Measurements from ENCODE around the gene OVCA2.

Gene OVCA2

DNA sequence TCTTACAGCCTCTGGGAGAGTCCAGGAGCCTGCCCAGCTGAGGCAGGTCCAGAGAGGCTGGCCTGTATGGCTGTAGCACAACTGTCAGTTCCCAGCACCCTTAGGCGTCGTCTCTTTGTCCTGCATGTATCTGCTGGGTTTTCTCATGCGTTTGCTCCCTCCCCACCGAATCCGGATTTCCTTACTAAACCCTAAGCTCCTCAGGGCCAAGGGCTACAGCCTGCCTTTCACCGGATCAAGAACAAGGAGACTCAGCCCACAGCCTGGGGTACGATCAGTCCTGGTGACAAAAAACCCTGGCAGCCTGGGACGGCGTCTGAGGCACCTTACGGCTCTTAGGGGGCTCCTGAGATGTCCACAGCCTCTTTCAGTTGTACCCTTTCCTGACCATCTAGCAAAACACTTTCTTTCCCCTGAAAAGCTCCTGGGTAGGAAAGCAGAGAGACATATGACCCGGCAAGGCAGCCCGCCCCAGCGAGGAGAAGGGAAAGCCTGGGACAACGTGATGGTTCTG is 25.3 kb downstream of the OVCA2 start:
- DNase-seq = no peak

GRCh38 chr17:2067608-2068024 is 25.8 kb downstream of the OVCA2 start:
- no peak for DNase-seq

DNA sequence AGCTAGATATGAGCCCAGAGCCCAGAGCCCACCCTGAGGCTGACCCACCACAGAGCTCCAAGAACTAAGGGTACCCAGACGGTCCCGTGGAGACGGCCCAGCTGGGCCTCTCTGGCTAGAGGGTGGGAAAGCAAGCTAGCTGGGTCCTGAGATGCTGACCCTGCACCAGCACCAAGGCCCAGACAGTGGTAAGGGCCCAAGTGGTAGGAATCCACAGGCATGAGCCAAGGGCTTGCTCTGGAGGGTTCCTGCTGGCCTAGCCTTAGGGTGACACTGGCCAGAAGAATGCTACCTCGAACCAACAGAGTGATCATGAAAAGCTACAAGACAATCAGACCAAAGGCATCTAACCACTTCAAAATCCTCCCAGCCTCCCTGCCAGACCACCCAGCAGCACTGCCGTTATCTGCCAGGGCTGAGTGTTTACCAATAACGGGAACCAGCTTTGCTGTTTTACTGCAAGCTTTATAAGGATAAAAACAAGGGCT is 26.3 kb downstream of the OVCA2 start:
- DNase-seq = no peak

GRCh38 chr17:2068519-2069051 is 26.8 kb downstream of the OVCA2 start:
- no peak for DNase-seq

- DNase-seq = no peak
Observed at GRCh38 chr17:2070241-2071023, 28.6 kb downstream of the OVCA2 start.

GRCh38 chr17:2071024-2071385 is 29.2 kb downstream of the OVCA2 start:
- DNase-seq = no peak

- DNase-seq = no peak
Observed at GRCh38 chr17:2071455-2072281, 29.8 kb downstream of the OVCA2 start.

GRCh38 chr17:2074919-2075318 is 33.1 kb downstream of the OVCA2 start:
- DNase-seq = no peak

GRCh38 chr17:2075336-2076086 is 33.7 kb downstream of the OVCA2 start:
- no peak for DNase-seq

GRCh38 chr17:2076087-2076984 is 34.5 kb downstream of the OVCA2 start:
- DNase-seq = no peak

DNA sequence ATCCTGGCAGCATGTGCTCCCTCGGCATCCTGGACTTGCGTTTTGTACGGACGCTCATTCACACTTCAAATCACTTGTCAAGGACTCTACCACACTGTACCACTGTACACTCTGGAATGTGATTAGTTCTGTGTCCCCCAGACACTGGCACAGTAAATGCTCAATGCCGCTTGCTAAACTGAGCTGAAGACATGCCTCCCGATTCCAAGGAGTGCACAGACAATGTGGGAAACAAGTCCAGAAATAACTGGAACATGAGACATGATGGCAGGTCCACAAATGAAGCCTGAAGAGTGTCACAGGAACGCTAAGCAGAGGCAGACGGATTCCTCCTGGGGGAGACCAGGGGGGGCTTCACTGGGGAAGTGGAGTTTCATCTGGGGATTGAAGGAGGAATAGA is 35.2 kb downstream of the OVCA2 start:
- DNase-seq = no peak

GRCh38 chr17:2081564-2081963 is 39.7 kb downstream of the OVCA2 start:
- no peak for DNase-seq

GRCh38 chr17:2082003-2082781 is 40.4 kb downstream of the OVCA2 start:
- no peak for DNase-seq

GRCh38 chr17:2083613-2084035 is 41.8 kb downstream of the OVCA2 start:
- DNase-seq = peak; percentile 31 to 32

- DNase-seq = no peak
Observed at GRCh38 chr17:2084036-2084765, 42.4 kb downstream of the OVCA2 start.

- no peak for DNase-seq
Observed at GRCh38 chr17:2084766-2085647, 43.2 kb downstream of the OVCA2 start.

DNA sequence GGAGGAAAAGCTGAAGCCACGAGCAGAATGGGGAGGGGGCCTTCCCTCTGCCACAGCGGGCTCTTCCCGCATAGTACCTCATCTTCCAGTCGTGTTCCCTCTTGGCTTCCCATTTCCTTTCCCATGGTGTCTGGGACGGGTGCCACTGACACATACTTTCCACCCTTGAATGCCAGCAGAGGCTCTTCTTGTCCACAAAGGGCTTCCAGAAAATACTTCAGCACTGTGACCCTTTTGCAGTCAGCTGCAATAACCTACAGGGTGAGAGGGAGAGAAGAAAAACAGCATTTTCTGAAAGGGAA is 43.8 kb downstream of the OVCA2 start:
- DNase-seq = no peak

GRCh38 chr17:2086306-2086705 is 44.5 kb downstream of the OVCA2 start:
- no peak for DNase-seq

DNA sequence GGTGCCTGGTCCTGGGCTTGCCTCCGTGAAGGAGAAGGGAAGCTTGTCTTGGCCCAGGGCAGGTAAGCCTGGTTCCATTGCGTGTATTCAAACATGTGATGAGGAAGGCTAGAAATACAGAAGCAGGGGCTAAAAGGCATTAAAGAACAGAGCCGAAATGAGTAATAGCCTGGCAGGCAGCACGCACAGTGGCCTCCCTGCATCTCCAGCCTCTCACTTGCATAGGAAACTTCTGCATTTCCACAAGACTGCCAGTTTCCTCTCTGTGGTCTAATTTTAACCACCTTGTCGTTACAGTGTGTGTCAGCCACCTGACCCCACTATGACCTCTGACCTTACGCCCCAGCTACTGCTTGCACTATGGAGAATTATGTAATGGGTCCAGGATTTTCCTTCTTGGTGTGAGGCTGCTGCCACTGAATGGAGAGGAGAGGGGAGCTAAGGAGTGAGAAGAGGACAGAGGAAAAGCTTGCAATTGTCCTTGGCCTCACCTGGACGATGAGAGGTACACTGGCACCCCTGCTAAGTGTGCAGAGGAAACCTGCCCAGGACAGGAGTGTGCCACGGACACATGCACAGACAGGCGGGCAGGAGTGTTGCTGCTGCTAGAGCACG is 45.9 kb downstream of the OVCA2 start:
- DNase-seq = no peak

Measured in hippocampal formation (tissue), 2 donors.